ENCODE results near the gene HSPA12B.

HSPA12B gene

GRCh38 chr20:3759316-3759823, 26.9 kb downstream of the HSPA12B start:
- H3K27ac ChIP-seq, result no peak overlapping the region
- TF ChIP-seq, protein P1, sequence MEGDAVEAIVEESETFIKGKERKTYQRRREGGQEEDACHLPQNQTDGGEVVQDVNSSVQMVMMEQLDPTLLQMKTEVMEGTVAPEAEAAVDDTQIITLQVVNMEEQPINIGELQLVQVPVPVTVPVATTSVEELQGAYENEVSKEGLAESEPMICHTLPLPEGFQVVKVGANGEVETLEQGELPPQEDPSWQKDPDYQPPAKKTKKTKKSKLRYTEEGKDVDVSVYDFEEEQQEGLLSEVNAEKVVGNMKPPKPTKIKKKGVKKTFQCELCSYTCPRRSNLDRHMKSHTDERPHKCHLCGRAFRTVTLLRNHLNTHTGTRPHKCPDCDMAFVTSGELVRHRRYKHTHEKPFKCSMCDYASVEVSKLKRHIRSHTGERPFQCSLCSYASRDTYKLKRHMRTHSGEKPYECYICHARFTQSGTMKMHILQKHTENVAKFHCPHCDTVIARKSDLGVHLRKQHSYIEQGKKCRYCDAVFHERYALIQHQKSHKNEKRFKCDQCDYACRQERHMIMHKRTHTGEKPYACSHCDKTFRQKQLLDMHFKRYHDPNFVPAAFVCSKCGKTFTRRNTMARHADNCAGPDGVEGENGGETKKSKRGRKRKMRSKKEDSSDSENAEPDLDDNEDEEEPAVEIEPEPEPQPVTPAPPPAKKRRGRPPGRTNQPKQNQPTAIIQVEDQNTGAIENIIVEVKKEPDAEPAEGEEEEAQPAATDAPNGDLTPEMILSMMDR (IDR thresholded peaks at IDR 0.05), result no peak
- no peak for TF ChIP-seq ZFX (IDR thresholded peaks at IDR 0.05; ENCODE audit: borderline replicate concordance)

GRCh38 chr20:3759884-3760283, 27.4 kb downstream of the HSPA12B start:
- H3K27ac ChIP-seq, result no peak overlapping the region
- no peak for TF ChIP-seq ZFX (IDR thresholded peaks at IDR 0.05; ENCODE audit: borderline replicate concordance)
- TF ChIP-seq, protein P1 (IDR thresholded peaks at IDR 0.05), result no peak

DNA sequence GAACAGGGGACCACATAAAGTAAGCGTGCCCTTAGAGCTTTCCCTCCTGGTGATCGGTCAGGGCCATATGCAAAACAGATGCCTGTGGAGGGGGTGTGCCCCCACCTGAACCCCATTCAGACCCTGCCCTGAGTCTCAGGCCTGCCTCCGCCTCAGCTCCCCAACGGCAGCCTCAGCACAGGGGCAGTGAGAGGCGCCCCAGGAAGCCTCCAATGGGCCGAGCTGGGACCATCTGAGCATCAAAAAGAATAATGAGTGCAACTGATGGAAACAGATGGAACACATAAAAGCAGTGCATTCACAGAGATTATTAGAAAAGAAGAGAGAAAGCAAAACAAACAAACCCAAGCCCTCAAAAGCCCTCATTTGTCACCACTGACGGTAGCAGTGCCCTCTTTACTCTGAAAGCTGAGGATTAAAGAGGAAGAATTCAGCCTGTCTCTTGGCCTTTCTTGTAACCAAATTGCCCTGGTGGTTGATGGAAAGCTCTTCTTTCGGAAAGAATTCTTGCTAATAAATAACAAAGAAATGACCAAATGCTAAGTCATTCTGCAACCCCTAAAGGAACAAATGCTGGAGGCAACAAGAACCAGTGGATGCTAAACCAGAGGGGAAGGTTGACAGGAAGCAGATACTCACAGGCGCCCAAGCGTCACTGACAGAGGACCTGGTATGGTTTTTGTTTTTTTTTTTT, 28.3 kb downstream of the HSPA12B start:
- H3K27ac ChIP-seq, result no peak overlapping the region
- TF ChIP-seq ZFX (IDR thresholded peaks at IDR 0.05; ENCODE audit: borderline replicate concordance), result no peak
- TF ChIP-seq, protein P1 (IDR thresholded peaks at IDR 0.05), result no peak

- no peak overlapping the region for H3K27ac ChIP-seq
- no peak for TF ChIP-seq ZFX (IDR thresholded peaks at IDR 0.05; ENCODE audit: borderline replicate concordance)
- TF ChIP-seq, protein P1 (IDR thresholded peaks at IDR 0.05), result no peak
These were observed 31.5 kb downstream of the HSPA12B start for GRCh38 chr20:3763671-3764601.

- TF ChIP-seq, protein P1 (IDR thresholded peaks at IDR 0.05), result no peak
- no peak for TF ChIP-seq ZFX (IDR thresholded peaks at IDR 0.05; ENCODE audit: borderline replicate concordance)
- no peak overlapping the region for H3K27ac ChIP-seq
These were observed 32.2 kb downstream of the HSPA12B start for GRCh38 chr20:3764659-3765058.

DNA sequence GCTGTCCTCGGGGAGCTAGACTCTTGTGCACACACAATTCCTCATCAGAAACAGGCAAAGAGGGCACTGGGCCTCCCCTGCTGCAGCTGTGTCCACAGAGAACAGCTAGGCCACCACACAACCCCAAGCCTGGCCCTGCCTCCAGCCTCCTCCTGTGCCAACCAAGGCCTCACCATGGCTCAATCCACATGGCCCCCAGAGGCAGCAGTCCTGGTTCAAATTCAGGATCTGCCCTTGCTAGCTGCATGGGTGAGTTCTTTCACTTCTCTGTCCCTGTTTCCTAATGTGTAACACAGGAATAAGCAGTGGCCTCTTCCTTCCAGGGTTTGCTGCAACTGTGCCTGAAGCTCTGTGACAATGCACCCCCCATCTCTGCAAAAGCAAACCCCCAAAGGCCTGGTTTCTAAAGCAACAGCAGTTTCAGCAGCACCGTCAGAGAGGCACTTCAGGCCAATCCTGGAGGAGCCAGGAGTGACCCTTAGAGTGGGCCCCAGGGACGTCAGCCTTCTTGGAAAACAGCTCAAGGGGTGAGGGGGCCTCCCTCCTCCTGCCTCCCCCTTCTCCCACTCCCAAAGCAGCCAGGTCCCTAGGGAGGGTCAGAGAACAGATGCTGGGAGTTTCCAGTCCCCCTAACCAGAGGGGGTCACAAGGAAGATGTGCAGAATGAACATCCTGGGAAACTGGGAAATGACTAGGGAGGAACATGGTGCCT, 32.8 kb downstream of the HSPA12B start:
- H3K27ac ChIP-seq, result no peak overlapping the region
- TF ChIP-seq, protein P1 (IDR thresholded peaks at IDR 0.05), result no peak
- no peak for TF ChIP-seq ZFX (IDR thresholded peaks at IDR 0.05; ENCODE audit: borderline replicate concordance)

Data from 22Rv1 (cell line).